Measurements from ENCODE around the gene HOXB1.

HOXB1 gene

GRCh38 chr17:48530887-48531272, at the start of gene HOXB1:
Gene HOXB1, minus strand, starts transcription at chr17:48531011. Its CDS starts 107 bp downstream, at chr17:48530904.
- DNase-seq (ENCODE audit: low spot score), result no peak

- no peak for DNase-seq (ENCODE audit: low spot score)
Observed at GRCh38 chr17:48579760-48580554, 49.1 kb upstream of the HOXB1 start.

GRCh38 chr17:48579471-48579759, 48.6 kb upstream of the HOXB1 start:
- DNase-seq (ENCODE audit: low spot score), result no peak

- DNase-seq (ENCODE audit: low spot score), result no peak
Observed at GRCh38 chr17:48578616-48579470, 48.0 kb upstream of the HOXB1 start.

- peak; percentile 2 for DNase-seq (ENCODE audit: low spot score)
Observed at GRCh38 chr17:48577946-48578615, 47.3 kb upstream of the HOXB1 start, which contains the start of gene HOXB4. Gene HOXB4, minus strand, starts transcription at chr17:48578350. Its CDS starts 31 bp downstream, at chr17:48578319.

- no peak for DNase-seq (ENCODE audit: low spot score)
Observed at GRCh38 chr17:48577330-48577945, 46.6 kb upstream of the HOXB1 start.

- DNase-seq (ENCODE audit: low spot score), result no peak
Observed at GRCh38 chr17:48576479-48577309, 45.9 kb upstream of the HOXB1 start.

GRCh38 chr17:48575673-48576478, 45.1 kb upstream of the HOXB1 start:
- DNase-seq (ENCODE audit: low spot score), result no peak

- no peak for DNase-seq (ENCODE audit: low spot score)
Observed at GRCh38 chr17:48575066-48575582, 44.3 kb upstream of the HOXB1 start.

- no peak for DNase-seq (ENCODE audit: low spot score)
Observed at GRCh38 chr17:48574505-48575065, 43.8 kb upstream of the HOXB1 start.

GRCh38 chr17:48571826-48572417, 41.1 kb upstream of the HOXB1 start:
- DNase-seq (ENCODE audit: low spot score), result no peak

GRCh38 chr17:48571024-48571818, 40.4 kb upstream of the HOXB1 start:
- DNase-seq (ENCODE audit: low spot score), result no peak

GRCh38 chr17:48570325-48571023, 39.7 kb upstream of the HOXB1 start:
- no peak for DNase-seq (ENCODE audit: low spot score)

- no peak for DNase-seq (ENCODE audit: low spot score)
Observed at GRCh38 chr17:48569674-48570324, 39.0 kb upstream of the HOXB1 start.

- no peak for DNase-seq (ENCODE audit: low spot score)
Observed at GRCh38 chr17:48569240-48569582, 38.4 kb upstream of the HOXB1 start.

- DNase-seq (ENCODE audit: low spot score), result no peak
Observed at GRCh38 chr17:48568499-48569239, 37.9 kb upstream of the HOXB1 start.
